ENCODE results near the gene ZNF821.
"Not testable (repeated sequence)": the region's sequence is repeated elsewhere in the genome, so short reads cannot be mapped to it uniquely, and the experiment has no call there.

The ZNF821 gene

DNA sequence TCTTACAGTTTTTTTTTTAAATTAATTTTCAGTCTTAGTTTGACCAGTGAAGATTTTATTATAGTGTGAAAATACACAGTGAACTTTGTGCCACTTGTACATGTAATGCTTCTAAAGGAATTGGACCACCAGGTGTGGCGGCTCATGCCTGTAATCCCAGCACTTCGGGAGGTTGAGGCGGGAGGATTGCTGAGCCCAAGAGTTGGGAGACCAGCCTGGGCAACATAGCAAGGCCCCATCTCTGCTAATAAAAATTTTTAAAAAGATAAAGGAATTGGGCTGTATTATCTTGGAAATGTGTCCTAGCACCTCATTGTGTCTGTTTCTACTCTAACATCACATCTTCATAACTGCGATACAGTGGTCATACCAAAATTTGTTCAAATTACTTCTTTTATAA, 15.2 kb upstream of the ZNF821 start:
- no peak for DNase-seq

- DNase-seq = no peak
Measured at GRCh38 chr16:71896764-71897368, 12.9 kb upstream of the ZNF821 start.

DNA sequence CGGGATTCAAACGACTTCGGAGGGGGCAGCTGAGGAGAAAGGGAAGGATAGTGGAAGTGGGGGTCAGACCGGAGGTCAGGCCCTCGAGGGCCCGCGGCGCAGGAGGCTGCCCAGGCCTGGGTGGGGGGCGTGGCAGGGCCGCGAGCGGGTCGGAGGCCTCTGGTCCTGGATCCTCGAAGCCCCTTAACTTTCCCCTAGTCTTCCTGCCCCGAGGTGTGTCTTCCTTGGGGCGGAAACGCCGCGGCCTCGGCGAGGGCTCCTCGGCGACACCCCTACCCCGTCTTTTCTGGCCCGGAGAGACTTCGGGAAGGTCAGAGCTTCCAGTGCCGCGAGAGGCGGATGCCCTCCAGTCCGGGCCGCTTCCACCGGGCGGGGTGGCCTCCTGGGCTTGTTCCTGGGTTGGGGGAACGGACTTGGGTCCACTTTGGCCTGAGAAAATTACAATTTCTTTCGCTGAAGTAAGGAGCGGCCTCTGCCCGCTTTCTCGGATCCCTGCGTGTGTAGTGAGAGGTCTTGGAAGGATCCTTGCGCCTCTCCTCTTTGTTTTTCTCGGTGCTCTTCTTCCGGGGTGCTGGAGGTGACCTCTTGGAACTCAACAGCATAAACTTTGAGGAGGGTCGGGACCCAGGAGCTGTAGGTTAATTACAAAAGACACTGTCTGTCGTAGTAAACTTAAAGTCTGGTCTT, 11.8 kb upstream of the ZNF821 start:
- no peak for DNase-seq

DNA sequence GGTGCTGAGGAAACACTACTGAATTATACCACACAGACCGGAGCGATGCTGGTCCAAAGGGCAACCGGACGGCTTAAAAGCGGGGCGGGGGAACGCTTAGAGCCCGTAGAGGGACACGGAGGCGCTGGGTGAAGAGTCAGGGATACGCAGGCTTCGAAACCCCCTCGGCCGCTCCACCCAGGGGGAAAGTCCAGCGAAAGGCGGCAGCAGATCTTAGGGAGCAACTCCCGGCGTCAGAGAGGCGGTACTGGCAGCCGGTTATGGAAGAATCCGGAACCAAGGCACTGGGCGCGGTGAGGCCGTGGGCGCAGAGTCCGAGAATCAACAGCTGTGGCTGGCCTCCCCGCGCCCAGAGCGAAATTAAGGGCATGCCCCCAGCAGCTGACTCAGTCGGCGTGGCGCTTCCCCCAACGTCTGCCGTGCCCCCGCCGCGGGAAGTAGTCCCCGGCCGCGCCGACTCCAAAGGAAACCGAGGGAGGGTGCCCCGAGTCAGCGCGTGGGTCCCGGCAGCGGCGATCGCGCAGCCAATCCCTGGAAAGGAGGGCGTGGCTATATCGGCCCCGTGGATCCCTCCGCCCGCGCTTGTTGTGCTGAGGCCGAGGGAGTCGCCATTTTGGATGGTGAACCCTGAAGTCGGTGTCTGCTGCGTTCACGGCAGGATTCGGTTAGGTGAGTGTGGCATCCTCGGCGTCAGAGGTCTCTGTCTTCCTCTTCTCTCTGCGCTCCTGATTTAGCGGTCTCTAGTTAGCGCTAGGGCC, 11.1 kb upstream of the ZNF821 start, which contains the start of gene IST1:
TSS of gene IST1 (plus strand) at position 611 of the 758 bp plus-strand sequence. CDS start 20,110 bp downstream, outside the sequence.
- peak; percentile 90 for DNase-seq

GRCh38 chr16:71894229-71894920, 10.4 kb upstream of the ZNF821 start:
- DNase-seq = peak; percentile 15

GRCh38 chr16:71893888-71894228, 9.9 kb upstream of the ZNF821 start:
- DNase-seq = no peak

DNA sequence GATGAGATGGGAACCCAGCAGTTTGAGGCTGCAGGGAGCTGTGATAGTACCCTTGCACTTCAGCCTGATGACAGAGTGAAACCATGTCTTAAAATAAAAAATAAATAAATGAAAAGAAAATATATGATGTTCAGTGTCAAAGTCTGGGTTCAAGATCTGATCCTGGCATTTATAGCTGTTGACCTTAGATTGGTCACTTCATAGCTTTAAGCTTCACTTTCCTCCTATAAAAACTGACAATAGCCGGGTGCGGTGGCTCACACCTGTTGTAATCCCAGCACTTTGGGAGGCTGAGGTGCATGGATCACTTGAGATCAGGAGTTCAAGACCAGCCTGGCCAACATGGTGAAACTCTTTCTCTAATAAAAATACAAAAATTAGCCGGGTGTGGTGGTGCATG, 5.2 kb upstream of the ZNF821 start:
- no peak for DNase-seq

- no peak for DNase-seq
Measured at GRCh38 chr16:71885261-71885650, 1.3 kb upstream of the ZNF821 start.

GRCh38 chr16:71883168-71883848, 674 bp downstream of the ZNF821 start:
- DNase-seq = no peak

DNA sequence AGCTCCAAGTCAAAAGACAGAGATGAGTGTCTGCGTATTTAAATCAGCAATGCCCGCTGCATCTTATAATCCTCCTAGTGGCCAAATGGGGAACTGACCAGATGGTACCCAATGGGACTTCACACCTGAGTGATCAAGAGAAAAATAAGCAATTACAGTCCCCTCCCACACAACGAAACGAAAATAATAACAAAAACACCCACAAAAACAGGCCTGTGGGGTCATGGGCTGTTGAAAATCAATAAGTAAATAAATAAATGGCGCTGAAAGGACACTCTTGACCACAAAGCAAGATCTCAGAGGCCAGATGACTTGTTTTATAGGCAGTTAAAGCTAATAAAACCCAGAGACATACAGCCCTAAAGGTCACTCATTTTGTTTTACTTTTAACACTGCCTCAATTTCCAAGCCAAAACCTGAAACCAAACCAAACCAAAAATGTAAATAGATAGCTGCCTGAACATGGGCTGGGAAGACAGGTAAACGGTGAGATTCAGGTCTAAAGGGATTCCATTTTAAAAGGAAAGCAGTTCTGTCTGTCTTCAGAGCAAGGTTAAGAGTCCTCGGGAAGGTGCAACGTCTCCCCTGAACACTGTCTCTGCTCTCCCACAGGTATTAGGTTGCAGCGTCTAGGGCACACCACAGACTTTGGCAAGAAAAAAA, 1.3 kb downstream of the ZNF821 start:
- peak; percentile 3 for DNase-seq

GRCh38 chr16:71880176-71880575, 3.8 kb downstream of the ZNF821 start:
- no peak for DNase-seq

GRCh38 chr16:71878911-71879310, 5.1 kb downstream of the ZNF821 start:
- DNase-seq = no peak

GRCh38 chr16:71873199-71873598, 10.8 kb downstream of the ZNF821 start:
- DNase-seq = no peak

DNA sequence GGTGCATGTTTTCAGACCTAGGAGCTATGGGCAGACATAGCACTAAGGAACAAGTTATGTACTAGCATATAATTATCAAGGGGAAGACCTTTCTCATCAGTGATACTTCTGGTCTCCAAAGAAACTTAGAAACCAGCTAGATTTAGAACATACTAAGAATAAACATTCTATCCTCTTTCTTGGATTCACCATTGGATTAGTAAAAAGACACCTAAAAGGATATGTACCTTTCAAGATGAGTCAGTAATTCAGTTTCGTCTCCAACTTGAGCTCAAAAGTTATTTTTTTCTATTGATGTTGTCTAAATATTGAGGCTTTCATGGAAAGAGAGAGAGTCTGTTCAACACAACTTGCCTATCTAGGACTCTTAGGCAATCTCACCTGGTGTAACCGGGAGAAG, 13.2 kb downstream of the ZNF821 start:
- no peak for DNase-seq

- no peak for DNase-seq
Measured at GRCh38 chr16:71869089-71869488, 14.9 kb downstream of the ZNF821 start.

GRCh38 chr16:71867939-71868338, 16.0 kb downstream of the ZNF821 start:
- no peak for DNase-seq

- DNase-seq = not testable (repeated sequence)
Measured at GRCh38 chr16:71867175-71867574, 16.8 kb downstream of the ZNF821 start.

GRCh38 chr16:71865173-71865863, 18.7 kb downstream of the ZNF821 start:
- no peak for DNase-seq

- no peak for DNase-seq
Measured at GRCh38 chr16:71863995-71864394, 20.0 kb downstream of the ZNF821 start.

DNA sequence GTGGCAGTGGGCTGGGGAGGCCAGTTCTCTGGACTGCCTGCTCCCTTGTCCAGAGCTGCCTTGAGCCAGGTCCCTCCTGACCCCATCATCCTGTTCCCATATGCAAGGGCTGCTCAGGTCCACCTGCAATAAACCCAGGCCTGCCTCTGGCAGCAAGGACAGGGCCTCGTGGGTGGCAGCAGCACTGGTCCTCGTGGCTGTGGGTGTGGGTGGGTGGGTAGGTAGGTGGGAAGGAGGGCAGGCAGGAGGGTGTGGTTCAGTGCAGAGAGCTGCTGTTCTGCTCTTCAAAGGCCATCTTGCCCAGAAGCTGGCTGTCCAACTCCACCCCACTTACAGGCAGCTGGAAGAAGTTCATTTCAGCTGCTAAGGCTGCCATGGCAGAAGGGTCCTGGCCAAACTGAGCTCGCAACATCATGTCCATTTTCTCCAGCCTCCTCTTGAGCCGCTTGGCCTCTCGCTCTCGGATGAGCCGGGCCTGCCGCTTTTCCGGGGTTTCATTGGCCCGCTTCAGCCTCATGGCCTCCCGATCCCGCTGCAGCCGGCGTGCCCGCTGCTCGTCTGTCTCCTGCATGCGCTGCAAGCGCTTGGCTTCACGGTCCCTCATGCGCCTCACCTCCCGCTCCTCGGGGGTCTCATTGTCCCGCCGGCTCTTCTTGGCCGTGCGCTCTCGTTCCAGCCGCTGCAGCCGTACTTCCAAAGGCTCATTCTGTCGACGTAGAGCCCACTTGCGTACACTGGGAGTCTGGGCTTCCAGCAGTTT, 24.0 kb downstream of the ZNF821 start:
- DNase-seq = no peak

All from T1000 (cell line).